ENCODE measurements around the gene NEDD8.

NEDD8 gene

DNA sequence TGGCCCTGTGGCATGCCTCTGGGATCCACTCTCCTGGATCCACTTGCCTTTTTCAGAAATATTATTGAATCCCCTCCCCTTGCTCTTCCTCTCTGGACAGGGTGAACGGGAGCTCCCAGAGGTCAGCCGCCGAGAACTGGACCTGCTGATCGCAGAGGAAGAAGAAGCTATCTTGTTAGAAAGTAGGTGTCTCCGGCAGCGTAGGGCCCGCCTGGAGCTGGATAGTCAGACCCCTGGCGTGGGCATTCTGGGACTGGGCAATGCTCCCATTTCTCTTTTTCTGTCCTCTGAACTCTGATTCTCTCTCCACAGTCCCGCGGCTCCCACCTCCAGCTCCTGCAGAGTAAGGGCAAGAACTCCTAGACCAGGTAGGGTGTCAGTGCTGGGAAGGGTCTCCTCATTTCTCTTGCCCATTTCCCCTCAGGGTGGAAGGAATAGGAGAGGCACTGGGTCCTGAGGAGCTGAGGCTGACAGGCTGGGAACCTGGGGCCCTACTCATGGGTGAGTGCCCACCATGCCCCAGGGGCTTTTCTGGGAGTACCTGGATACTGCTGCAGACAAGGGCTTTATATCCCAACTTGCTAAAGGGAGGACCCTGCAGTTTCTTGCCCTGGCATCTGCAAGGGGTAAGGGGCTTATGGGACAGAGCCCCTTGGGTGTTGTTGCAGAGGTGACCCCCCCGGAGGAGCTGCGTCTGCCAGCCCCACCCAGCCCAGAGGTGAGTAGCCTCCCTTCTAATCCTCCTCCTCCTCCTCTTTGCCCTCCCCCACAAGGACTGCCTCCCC is 54.9 kb downstream of the NEDD8 start:
- no peak for DNase-seq

DNA sequence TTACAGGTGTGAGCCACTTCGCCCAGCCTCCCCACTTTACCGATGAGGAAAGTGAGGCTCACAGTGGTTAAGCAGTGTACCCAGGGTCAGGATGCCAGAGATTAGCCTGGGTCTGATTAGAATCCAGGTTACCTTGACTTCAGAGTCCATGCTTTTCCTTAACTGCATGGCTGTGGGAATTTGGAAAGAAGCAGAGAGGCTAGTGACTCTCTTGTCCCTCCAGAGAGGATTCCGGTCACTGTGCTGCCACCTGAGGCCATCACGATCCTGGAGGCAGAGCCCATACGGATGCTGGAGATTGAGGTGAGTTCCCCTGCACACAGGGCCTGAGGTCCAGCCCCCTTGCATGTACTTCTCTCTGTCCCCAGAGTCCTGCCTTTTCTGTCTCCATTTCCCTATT is 55.6 kb downstream of the NEDD8 start:
- DNase-seq: no peak

DNA sequence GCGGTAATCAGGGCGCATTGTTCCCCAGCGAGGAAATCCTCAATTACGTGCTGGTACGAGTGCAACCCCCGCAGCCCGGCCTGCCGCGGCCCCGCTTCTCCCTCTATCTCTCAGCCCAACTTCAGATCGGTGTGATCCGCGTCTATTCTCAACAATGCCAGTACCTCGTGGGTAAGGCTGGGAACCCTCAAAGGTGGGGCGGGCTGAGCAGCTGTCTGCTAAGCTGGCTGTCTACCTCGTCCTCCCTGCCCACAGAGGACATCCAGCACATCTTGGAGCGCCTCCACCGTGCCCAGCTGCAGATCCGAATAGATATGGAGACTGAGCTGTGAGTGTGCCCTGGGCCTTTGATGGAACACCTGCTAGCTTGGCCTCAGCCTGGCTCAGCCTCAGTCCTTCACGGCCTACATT is 59.3 kb downstream of the NEDD8 start:
- no peak for DNase-seq

DNA sequence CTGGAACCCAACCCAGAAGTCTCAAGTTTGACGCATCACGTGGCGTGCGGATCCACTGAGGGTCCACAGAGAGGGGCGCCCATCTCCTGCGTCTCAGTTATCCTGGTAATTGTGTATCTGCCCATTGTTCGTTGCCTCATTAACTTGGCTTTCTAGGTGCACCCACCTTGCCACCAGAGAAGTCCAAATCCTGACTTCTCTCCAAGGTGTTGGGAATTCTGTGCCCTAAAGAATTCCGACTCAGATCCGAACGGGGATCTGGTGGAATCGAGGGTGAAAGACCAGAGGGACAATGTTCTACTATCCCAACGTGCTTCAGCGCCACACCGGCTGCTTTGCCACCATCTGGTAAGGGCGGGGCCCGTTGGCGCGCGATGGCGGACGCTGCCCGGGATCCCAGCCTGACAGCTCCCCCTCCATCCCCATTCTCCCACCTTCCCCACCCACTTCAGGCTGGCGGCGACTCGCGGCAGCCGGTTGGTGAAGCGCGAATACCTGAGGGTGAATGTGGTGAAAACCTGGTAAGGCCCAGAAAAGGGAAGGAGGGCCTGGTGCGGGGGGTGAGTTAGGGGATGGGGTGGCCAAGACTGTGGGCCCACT is 59.8 kb downstream of the NEDD8 start:
- DNase-seq: no peak

DNA sequence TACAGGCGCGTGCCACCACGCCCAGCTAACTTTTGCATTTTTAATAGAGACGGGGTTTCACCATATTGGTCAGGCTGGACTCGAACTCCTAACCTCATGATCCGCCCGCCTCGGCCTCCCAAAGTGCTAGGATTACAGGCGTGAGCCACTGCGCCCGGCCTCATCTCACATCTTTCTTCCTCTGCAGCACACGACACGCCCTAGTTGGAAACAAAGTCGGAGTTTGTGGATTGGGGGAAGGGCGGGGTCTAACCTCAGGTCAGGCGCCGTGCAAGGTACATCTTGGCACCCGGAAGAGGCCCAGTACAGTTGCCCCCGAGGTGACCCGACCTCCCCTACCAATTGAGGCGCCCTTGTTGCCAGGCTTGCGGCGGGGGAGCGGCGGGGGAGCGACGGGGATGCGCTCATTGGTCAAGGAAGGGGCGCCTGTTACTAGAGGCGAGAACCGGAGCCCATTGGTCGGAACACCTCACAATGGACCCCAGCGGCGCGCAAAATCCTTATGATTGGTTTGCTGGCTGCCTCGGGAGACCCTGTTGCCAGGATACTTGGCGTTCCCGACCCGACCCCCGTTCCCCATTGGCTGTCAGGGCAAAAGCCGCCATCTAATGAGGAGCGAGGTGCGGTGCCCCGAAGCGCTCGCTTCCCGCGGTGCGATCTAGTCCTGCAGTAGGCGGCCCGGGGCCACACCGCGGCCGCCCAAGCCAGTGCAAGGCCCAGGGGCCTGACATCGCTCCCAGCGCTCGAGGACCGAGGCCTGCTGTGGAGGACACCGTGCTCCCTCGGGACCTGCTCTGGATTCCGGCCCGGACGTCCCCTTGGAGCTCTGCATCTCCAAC is 60.5 kb downstream of the NEDD8 start, which contains the start of gene REC8:
REC8 (plus strand) TSS at position 659 of the 839 bp plus-strand sequence. CDS start 473 bp downstream, outside the sequence.
- DNase-seq: no peak

DNA sequence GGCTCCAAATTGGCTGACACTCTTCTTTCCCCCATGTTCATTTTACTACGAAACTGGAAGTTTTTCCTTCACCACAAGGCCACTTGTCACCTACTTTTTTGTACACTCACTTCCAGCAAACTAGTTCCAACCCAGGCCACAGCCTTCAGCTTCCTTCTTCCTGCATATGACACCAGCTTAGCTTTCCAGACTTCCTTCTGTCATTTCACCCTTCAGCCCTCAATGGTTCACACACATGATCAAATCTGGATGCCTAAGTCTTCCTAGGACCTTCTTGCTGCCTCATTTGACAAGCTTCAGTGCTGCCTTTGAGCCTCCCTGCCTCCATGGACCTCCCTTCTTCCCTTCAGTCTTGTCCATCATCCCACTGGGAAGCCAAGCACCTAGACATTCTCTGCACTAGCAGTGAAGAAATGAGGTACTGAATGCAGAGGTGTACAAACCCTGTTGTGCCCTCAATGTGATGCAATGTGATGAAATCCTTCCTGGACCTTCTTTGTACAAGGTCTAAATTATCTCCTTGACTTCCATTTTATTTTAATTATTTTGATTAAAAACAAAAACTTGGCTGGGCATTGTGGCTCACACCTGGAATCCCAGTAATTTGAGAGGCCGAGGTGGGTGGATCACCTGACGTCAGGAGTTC is 64.6 kb downstream of the NEDD8 start:
- DNase-seq: no peak
